Loucy (cell line): ENCODE measurements around the gene PGF.
A peak's percentile ranks its signal among the peaks of the same experiment; 100 is the strongest.

Source experiments
- H2AFZ ChIP-seq: fragments of 200-600 bp; sonication (generic); 2 replicates; pipeline ENCODE4 v1.6.0; 2016; ENCODE audit warnings: antibody characterized with exemption, mild to moderate bottlenecking, low read length, moderate library complexity
- H3F3A ChIP-seq: fragments of 200-600 bp; 2 replicates; pipeline ENCODE4 v1.6.0; 2016; ENCODE audit warnings: antibody characterized with exemption, low read depth, mild to moderate bottlenecking
- H3K27me3 ChIP-seq: fragments of 200-600 bp; sonication (generic); 2 replicates; pipeline ENCODE4 v1.6.1; 2014; ENCODE audit warnings: low read length, mild to moderate bottlenecking; ENCODE audit not compliant: insufficient read depth, poor library complexity, severe bottlenecking
- H3K36me3 ChIP-seq: fragments of 200-600 bp; sonication (generic); 2 replicates; pipeline ENCODE4 v1.6.1; 2016; ENCODE audit warnings: low read length; ENCODE audit not compliant: insufficient read depth
- H3K4me1 ChIP-seq: fragments of 200-600 bp; sonication (generic); 2 replicates; pipeline ENCODE4 v1.5.1; 2014; ENCODE audit warnings: low read length, mild to moderate bottlenecking; ENCODE audit not compliant: insufficient read depth, poor library complexity, severe bottlenecking
- H3K4me2 ChIP-seq: fragments of 200-600 bp; sonication (generic); 2 replicates; pipeline ENCODE4 v1.6.0; 2014; ENCODE audit warnings: antibody characterized with exemption, low read length, low read depth, mild to moderate bottlenecking; ENCODE audit not compliant: poor library complexity, severe bottlenecking
- H3K4me3 ChIP-seq: fragments of 200-600 bp; sonication (generic); 2 replicates; pipeline ENCODE4 v1.5.1; 2014; ENCODE audit warnings: low read length, mild to moderate bottlenecking, mixed read lengths; ENCODE audit not compliant: poor library complexity, severe bottlenecking
- H3K79me2 ChIP-seq: fragments of 200-600 bp; sonication (generic); 2 replicates; pipeline ENCODE4 v1.6.1; 2014; ENCODE audit warnings: low read length; ENCODE audit not compliant: insufficient read depth
- H3K9ac ChIP-seq: fragments of 200-600 bp; sonication (generic); 2 replicates; pipeline ENCODE4 v1.6.0; 2014; ENCODE audit warnings: mild to moderate bottlenecking, low read depth, low read length, moderate library complexity; ENCODE audit not compliant: poor library complexity, severe bottlenecking
- H3K9me2 ChIP-seq: fragments of 200-600 bp; sonication (generic); replicated peaks from 2 replicates; pipeline ENCODE4 v1.6.1; 2016; ENCODE audit warnings: low read depth, low read length, mixed read lengths
- H3K9me3 ChIP-seq: fragments of 200-600 bp; sonication (generic); 2 replicates; pipeline ENCODE4 v1.6.1; 2014; ENCODE audit warnings: mild to moderate bottlenecking, antibody characterized with exemption, low read length, low read depth; ENCODE audit not compliant: insufficient read depth
- H4K20me1 ChIP-seq: fragments of 200-600 bp; sonication (generic); 2 replicates; pipeline ENCODE4 v1.6.0; 2014; ENCODE audit warnings: antibody characterized with exemption, low read length, mild to moderate bottlenecking; ENCODE audit not compliant: insufficient read depth, poor library complexity, severe bottlenecking
- EZH2phosphoT487 ChIP-seq: fragments of 200-600 bp; IDR thresholded peaks from 2 replicates; pipeline ENCODE4 v1.6.1; 2018; ENCODE audit warnings: antibody characterized with exemption, mild to moderate bottlenecking, moderate library complexity, borderline replicate concordance
- TF ChIP-seq, protein P1 (sequence below): fragments of 200-600 bp; sonication (generic); conservative IDR thresholded peaks from 2 replicates; pipeline ENCODE4 v1.5.1; 2014; ENCODE audit warnings: mild to moderate bottlenecking, antibody characterized with exemption, low read length

PGF gene

DNA sequence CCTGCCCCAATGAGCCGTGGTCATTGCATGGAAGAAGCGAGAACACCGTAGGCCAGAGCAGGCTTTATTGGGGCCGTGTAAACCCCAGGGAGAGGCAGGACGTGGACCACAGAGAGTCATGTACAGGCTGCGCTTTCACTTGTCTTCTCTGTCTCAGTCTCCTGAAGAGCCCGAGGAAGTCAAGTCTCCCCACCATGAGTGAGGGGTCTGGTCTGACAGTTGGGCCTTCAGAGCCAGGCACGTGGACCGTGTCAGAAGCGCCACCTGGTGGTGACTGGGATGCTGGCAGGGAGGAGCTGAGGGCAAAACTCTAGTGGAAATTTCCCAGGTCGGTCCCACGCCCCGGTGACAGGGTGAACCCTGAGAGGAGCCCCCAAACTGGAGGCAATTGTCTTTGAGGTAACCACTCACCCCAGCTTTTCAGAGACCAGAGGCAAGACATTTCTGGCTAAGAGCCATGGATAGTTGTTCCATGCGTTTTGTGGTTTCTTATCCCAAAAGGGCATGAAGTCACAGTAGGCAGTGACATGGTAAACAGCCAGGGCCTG, 49.7 kb downstream of the PGF start:
- no peaks in the 10 kb centered on the region for H3K4me1 ChIP-seq
- H3K79me2 ChIP-seq: no peaks in the 10 kb centered on the region
- TF ChIP-seq EZH2phosphoT487: no peak
- TF ChIP-seq, protein P1, sequence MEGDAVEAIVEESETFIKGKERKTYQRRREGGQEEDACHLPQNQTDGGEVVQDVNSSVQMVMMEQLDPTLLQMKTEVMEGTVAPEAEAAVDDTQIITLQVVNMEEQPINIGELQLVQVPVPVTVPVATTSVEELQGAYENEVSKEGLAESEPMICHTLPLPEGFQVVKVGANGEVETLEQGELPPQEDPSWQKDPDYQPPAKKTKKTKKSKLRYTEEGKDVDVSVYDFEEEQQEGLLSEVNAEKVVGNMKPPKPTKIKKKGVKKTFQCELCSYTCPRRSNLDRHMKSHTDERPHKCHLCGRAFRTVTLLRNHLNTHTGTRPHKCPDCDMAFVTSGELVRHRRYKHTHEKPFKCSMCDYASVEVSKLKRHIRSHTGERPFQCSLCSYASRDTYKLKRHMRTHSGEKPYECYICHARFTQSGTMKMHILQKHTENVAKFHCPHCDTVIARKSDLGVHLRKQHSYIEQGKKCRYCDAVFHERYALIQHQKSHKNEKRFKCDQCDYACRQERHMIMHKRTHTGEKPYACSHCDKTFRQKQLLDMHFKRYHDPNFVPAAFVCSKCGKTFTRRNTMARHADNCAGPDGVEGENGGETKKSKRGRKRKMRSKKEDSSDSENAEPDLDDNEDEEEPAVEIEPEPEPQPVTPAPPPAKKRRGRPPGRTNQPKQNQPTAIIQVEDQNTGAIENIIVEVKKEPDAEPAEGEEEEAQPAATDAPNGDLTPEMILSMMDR: peak; percentile 100
- no peaks in the 10 kb centered on the region for H3K9me3 ChIP-seq
- H3K4me2 ChIP-seq: no peak overlapping the region
- no peaks in the 10 kb centered on the region for H3K27me3 ChIP-seq
- H3K4me3 ChIP-seq: no peak overlapping the region
- no peak overlapping the region for H3K9ac ChIP-seq
- no peak overlapping the region for H2AFZ ChIP-seq
- no peaks in the 10 kb centered on the region for H4K20me1 ChIP-seq
- H3F3A ChIP-seq: no peaks in the 10 kb centered on the region
- no peaks in the 10 kb centered on the region for H3K9me2 ChIP-seq
- peaks cover 47% of the 10 kb centered on the region; the same call in 1 of the 2 replicates for H3K36me3 ChIP-seq

DNA sequence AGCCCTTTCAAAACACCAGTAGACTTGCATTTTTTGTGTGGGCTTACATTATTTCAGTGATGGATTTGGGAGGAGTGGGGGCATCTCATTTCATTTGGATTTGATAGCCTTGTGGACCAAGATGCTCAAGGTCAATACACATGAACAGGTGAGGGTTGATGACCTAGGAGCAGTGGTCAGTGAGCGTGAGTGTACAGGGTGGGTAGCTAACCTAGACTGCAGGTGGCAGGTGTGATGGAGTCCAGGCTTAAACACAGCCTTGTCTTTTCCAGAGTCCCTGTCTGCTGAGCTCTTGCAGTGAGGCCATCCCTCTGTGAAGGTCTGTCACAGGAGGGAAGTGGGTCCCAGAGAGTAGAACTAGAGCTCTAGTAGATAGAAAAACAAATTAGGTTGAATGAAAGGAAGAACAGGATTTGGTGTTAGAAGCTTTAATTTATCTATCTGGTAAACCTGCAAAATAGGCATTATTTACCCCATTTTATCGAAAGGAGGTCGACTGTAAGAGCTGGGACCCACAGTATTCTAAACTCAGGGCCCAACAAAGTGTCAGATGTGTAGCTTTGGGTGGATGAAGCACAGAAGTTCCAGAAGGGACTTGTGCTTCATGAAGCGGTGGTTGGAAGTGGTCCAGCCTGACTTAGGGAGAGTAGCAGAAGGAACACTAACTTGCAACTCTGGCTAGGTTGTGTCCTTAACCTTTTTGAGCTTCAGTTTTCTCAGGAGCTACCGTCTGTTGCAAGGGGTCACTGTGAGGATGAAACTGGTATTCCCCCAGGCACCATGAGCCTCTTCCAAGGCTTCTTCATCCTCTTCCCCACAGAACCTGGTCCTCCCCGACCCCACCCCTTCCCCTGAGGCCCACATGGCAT, 50.5 kb downstream of the PGF start:
- Histone ChIP-seq H3K79me2 (no peaks in the 10 kb centered on the region), H3K4me3 (no peak overlapping the region), H3K27me3 (no peaks in the 10 kb centered on the region), H3F3A (no peaks in the 10 kb centered on the region), H3K4me2 (no peak overlapping the region), H3K4me1 (no peaks in the 10 kb centered on the region), H3K9me2 (no peaks in the 10 kb centered on the region), H2AFZ (no peak overlapping the region), H3K9ac (no peak overlapping the region), H3K36me3 (peaks cover 55% of the 10 kb centered on the region), H4K20me1 (no peaks in the 10 kb centered on the region), H3K9me3 (no peaks in the 10 kb centered on the region)
- TF ChIP-seq, protein P1: no peak
- no peak for TF ChIP-seq EZH2phosphoT487

DNA sequence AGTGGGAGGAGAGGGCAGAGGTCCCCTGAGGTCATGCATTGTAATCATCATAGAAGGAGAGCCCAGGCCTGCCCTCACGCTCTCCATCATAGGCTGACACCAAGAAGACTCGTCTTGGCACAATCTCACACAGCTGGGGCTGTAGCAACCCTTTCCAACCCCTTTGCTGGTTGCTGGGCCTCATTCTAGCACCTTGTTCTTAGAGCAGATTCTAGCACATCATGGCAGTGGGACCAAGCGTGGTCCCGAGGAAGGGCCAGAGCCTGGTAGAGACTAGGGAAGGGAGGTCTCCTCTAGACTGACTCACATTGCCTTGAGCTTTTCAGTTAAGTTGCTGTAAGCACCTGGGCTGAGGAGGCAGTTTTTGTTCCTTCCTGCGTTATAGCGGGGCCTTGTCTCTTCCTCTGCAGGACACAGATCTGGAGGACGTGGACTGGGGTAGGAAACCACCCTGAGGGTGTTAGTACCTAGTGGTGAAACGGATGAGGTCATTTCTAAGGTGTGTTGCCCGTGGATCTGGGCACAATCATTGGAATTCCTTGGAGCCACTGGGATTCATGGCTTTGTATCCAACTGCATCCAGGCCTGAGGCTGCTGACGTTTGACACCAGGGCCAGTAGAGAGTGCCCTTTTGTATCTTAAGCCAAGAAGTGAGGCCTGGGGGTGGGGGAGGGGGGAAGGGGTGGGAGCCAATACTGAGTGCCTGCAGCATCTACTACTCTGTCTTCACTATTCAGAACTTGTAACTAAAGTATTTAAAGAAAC, 52.3 kb downstream of the PGF start:
- no peaks in the 10 kb centered on the region for H4K20me1 ChIP-seq
- H3K27me3 ChIP-seq: no peaks in the 10 kb centered on the region
- no peak overlapping the region for H3K9ac ChIP-seq
- no peak overlapping the region for H2AFZ ChIP-seq
- TF ChIP-seq, protein P1: no peak
- TF ChIP-seq EZH2phosphoT487: no peak
- H3K9me2 ChIP-seq: no peaks in the 10 kb centered on the region
- no peaks in the 10 kb centered on the region for H3K4me1 ChIP-seq
- H3K9me3 ChIP-seq: no peaks in the 10 kb centered on the region
- H3K4me3 ChIP-seq: no peak overlapping the region
- no peaks in the 10 kb centered on the region for H3K79me2 ChIP-seq
- peaks cover 73% of the 10 kb centered on the region for H3K36me3 ChIP-seq
- H3K4me2 ChIP-seq: no peak overlapping the region
- H3F3A ChIP-seq: no peaks in the 10 kb centered on the region
